ENCODE results near the gene PIGV. TPM values are rescaled to one million over a fixed set of nuclear protein-coding genes. Genes with fewer than 3 reads are reported as not detected.

PIGV gene
- total RNA-seq: 16.1 and 17.0 TPM in 2 replicates

- intact Hi-C loops (cut with micrococcal nuclease): loop anchor here (1.0 to 2.0 kb wide), 4 partner anchors 77 to 287 kb away; no protein-coding TSS in a partner anchor
Measured at GRCh38 chr1:26787706-26788514, at the start of gene PIGV. Gene PIGV, plus strand, starts transcription at chr1:26787950. Its CDS starts 2,866 bp downstream, at chr1:26790816.

- intact Hi-C loops (cut with micrococcal nuclease): no loop called here
Measured at GRCh38 chr1:26739329-26739914, 48.3 kb upstream of the PIGV start.

GRCh38 chr1:26740023-26740634 lies 47.6 kb upstream of the PIGV start:
- intact Hi-C loops (cut with micrococcal nuclease): no loop called here

GRCh38 chr1:26740952-26741351 lies 46.8 kb upstream of the PIGV start:
- intact Hi-C loops (cut with micrococcal nuclease): no loop called here

- intact Hi-C loops (cut with micrococcal nuclease): loop anchor here (1.0 to 2.0 kb wide), 6 partner anchors 21 to 243 kb away; no protein-coding TSS in a partner anchor
Measured at GRCh38 chr1:26743426-26744059, 44.2 kb upstream of the PIGV start.

- intact Hi-C loops (cut with micrococcal nuclease): loop anchor here (1.0 to 2.0 kb wide), 6 partner anchors 22 to 244 kb away; no protein-coding TSS in a partner anchor
Measured at GRCh38 chr1:26744075-26744959, 43.4 kb upstream of the PIGV start.

- intact Hi-C loops (cut with micrococcal nuclease): loop anchor here (2.0 kb wide), 2 partner anchors 22 to 244 kb away; no protein-coding TSS in a partner anchor
Measured at GRCh38 chr1:26745191-26745590, 42.6 kb upstream of the PIGV start.

- intact Hi-C loops (cut with micrococcal nuclease): no loop called here
Measured at GRCh38 chr1:26747048-26747447, 40.7 kb upstream of the PIGV start.

GRCh38 chr1:26748351-26748750 lies 39.4 kb upstream of the PIGV start:
- intact Hi-C loops (cut with micrococcal nuclease): no loop called here

- intact Hi-C loops (cut with micrococcal nuclease): no loop called here
Measured at GRCh38 chr1:26749458-26749857, 38.3 kb upstream of the PIGV start.

GRCh38 chr1:26750428-26750827 lies 37.3 kb upstream of the PIGV start:
- intact Hi-C loops (cut with micrococcal nuclease): no loop called here

GRCh38 chr1:26752519-26752918 lies 35.2 kb upstream of the PIGV start:
- intact Hi-C loops (cut with micrococcal nuclease): no loop called here

GRCh38 chr1:26754086-26754874 lies 33.5 kb upstream of the PIGV start:
- intact Hi-C loops (cut with micrococcal nuclease): no loop called here

GRCh38 chr1:26758358-26758757 lies 29.4 kb upstream of the PIGV start:
- intact Hi-C loops (cut with micrococcal nuclease): no loop called here

- intact Hi-C loops (cut with micrococcal nuclease): no loop called here
Measured at GRCh38 chr1:26759531-26759930, 28.2 kb upstream of the PIGV start.

- intact Hi-C loops (cut with micrococcal nuclease): no loop called here
Measured at GRCh38 chr1:26761217-26761616, 26.5 kb upstream of the PIGV start.

- intact Hi-C loops (cut with micrococcal nuclease): no loop called here
Measured at GRCh38 chr1:26767714-26768113, 20.0 kb upstream of the PIGV start.

- intact Hi-C loops (cut with micrococcal nuclease): no loop called here
Measured at GRCh38 chr1:26768755-26769154, 19.0 kb upstream of the PIGV start.

GRCh38 chr1:26771285-26771642 lies 16.5 kb upstream of the PIGV start:
- intact Hi-C loops (cut with micrococcal nuclease): no loop called here

All from T-helper 2 cell treated with Interferon-gamma antibody and Interleukin-4, amounts not matched to agents 100 ng/mL and 5 ng/mL, for 36 hours (primary cell).